Islet of Langerhans (tissue), 1 donor: Measurements from ENCODE around the gene PLEKHA4.
A peak's percentile ranks its signal among the peaks of the same experiment; 100 is the strongest.
"Not testable (repeated sequence)": the region's sequence is repeated elsewhere in the genome, so short reads cannot be mapped to it uniquely, and the experiment has no call there.

Experiments used
- FAIRE-seq: peaks from one replicate; lab custom pipeline; 2011; peaks lifted over from hg19 to GRCh38; lab: Jason Lieb, UNC

The PLEKHA4 gene

DNA sequence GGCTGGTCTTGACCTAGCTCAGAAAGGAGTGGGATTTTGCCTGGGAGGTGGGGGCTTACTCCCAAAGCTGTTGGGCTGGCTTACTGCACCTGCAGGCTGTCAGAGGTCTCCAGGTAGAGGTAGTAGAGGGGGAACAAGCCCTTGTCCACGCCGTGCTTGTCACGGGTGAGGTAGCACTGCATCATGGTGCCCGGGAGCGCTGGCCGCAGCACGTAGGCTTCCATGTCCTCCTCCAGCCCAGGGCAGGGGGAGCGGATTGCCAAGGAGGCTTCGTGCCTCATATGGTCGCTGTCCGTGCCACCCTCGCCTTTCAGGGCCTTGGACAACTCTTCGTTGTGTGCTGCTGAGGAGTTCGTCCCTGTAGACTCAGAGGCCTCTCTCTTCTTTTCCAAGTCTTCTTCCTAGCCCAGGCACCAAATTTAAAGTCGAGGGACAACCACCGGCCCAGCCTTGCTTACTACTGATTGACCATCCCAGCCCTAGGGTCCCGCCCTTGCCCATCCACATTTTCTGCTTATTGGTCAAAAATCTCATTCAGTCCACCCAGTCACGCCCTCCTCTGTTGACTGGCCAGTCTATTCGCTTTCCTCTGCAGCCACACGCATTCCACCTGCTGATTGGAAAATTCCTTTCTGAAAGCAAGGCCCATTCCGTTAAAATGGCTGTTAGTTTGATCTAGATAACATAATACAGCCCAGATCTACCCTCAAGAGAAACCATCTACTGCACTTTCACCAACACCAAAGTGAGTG, 19.6 kb upstream of the PLEKHA4 start:
- FAIRE-seq = no peak

- no peak for FAIRE-seq
These were observed 15.3 kb upstream of the PLEKHA4 start for GRCh38 chr19:48883726-48884125.

GRCh38 chr19:48881741-48882657, 13.6 kb upstream of the PLEKHA4 start:
- no peak for FAIRE-seq

- not testable (repeated sequence) for FAIRE-seq
These were observed 11.3 kb upstream of the PLEKHA4 start for GRCh38 chr19:48879696-48880095.

- FAIRE-seq = no peak
These were observed 10.7 kb upstream of the PLEKHA4 start for GRCh38 chr19:48879025-48879637.

GRCh38 chr19:48878196-48879024, 10.0 kb upstream of the PLEKHA4 start:
- no peak for FAIRE-seq

DNA sequence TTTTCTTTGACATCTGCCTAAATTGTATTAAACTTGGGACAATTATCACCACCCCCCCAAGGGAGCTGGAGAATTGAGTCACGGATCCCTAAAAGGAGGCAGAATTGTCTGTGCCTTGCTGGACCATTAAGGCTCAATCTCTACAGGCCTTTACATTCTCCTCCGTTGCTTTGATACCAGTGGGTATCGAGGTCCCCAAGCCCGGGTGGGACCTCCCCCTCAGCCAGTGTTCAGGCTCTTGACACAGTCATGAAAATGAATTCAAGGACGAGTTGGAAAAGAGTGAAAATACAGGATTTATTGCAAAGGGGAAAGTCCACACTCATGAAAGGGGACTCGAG, 9.4 kb upstream of the PLEKHA4 start:
- FAIRE-seq = no peak

GRCh38 chr19:48876043-48876981, 7.9 kb upstream of the PLEKHA4 start:
- not testable (repeated sequence) for FAIRE-seq

- no peak for FAIRE-seq
These were observed 6.1 kb upstream of the PLEKHA4 start for GRCh38 chr19:48874303-48875135.

DNA sequence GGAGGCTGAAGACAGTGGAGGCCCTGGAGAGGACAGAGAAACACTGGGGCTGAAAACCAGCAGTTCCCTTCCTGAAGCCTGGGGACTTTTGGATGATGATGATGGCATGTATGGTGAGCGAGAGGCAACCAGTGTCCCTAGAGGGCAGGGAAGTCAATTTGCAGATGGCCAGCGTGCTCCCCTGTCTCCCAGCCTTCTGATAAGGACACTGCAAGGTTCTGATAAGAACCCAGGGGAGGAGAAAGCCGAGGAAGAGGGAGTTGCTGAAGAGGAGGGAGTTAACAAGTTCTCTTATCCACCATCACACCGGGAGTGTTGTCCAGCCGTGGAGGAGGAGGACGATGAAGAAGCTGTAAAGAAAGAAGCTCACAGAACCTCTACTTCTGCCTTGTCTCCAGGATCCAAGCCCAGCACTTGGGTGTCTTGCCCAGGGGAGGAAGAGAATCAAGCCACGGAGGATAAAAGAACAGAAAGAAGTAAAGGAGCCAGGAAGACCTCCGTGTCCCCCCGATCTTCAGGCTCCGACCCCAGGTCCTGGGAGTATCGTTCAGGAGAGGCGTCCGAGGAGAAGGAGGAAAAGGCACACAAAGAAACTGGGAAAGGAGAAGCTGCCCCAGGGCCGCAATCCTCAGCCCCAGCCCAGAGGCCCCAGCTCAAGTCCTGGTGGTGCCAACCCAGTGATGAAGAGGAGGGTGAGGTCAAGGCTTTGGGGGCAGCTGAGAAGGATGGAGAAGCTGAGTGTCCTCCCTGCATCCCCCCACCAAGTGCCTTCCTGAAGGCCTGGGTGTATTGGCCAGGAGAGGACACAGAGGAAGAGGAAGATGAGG, 5.3 kb upstream of the PLEKHA4 start:
- FAIRE-seq = no peak

GRCh38 chr19:48872884-48873475, 4.6 kb upstream of the PLEKHA4 start:
- no peak for FAIRE-seq

DNA sequence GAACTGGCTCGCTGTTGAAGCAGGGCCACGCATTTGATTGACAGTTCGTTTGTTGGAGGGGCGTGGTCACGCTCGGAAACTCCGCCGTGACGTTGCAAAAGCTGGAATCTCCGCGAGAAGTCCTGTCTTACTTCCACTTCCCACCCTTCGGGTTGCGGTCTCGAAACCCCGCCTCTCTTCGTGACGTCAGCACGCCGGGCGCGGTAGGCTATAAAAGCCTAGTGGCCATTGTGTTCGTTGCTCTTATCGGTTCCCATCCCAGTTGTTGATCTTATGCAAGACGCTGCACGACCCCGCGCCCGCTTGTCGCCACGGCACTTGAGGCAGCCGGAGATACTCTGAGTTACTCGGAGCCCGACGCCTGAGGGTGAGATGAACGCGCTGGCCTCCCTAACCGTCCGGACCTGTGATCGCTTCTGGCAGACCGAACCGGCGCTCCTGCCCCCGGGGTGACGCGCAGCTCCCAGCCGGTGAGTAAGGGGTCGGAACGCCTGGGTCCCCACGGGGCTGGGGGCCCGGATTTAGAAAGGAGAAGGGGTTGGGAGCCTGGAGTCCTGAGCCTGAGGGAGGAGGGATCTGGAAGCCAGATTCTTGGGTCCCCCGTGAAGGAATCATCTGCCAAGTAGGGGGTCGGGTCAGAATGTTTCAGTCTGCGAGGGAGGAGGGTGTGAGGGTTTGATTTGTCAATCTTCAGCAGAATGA, 3.9 kb upstream of the PLEKHA4 start, which contains the start of gene PPP1R15A:
PPP1R15A (plus strand) TSS at position 240 of the 702 bp plus-strand sequence. CDS start 813 bp downstream, outside the sequence.
- peak; percentile 73 for FAIRE-seq

GRCh38 chr19:48871471-48872181, 3.2 kb upstream of the PLEKHA4 start:
- not testable (repeated sequence) for FAIRE-seq

GRCh38 chr19:48870048-48870447, 1.6 kb upstream of the PLEKHA4 start:
- FAIRE-seq = no peak

DNA sequence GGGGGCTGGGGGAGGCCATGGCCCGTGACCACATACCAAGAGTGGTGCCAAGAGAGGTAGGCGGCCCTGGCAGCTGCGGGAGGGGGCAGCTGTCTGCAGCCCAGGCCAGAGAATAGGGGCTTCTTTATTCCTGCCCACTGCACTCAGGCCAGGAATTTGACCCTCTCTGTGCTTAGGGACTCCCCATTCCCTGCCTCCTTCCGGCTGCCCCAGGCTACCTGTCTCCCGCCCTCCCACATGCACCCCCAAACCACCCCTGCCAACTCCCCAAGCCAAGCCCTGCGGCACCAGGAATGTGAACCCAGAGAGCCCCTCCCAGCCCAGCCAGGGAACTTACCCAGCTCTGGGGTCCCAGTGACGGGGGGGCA, 687 bp downstream of the PLEKHA4 start:
- no peak for FAIRE-seq

GRCh38 chr19:48867123-48867745, 1.2 kb downstream of the PLEKHA4 start:
- no peak for FAIRE-seq

GRCh38 chr19:48866692-48867091, 1.7 kb downstream of the PLEKHA4 start:
- FAIRE-seq = no peak
